Left forelimb (tissue), 1 donor: Measurements from ENCODE around the gene ASB18.
"Not testable (repeated sequence)": the region's sequence is repeated elsewhere in the genome, so short reads cannot be mapped to it uniquely, and the experiment has no call there.

ENCODE experiments used
- DNase-seq: peaks from one replicate; pipeline ENCODE4 v3.0.0-alpha.2; 2018; ENCODE audit warnings: low spot score

Gene ASB18, protein sequence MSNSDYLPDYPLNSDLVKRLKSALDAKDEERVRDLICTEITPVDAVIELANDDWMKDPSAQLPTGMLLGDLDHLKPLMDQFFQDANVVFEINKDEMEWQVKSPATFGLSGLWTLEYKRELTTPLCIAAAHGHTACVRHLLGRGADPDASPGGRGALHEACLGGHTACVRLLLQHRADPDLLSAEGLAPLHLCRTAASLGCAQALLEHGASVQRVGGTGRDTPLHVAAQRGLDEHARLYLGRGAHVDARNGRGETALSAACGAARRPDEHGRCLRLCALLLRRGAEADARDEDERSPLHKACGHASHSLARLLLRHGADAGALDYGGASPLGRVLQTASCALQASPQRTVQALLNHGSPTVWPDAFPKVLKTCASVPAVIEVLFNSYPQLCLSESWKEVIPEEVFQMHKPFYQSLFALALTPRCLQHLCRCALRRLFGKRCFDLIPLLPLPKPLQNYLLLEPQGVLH

DNA sequence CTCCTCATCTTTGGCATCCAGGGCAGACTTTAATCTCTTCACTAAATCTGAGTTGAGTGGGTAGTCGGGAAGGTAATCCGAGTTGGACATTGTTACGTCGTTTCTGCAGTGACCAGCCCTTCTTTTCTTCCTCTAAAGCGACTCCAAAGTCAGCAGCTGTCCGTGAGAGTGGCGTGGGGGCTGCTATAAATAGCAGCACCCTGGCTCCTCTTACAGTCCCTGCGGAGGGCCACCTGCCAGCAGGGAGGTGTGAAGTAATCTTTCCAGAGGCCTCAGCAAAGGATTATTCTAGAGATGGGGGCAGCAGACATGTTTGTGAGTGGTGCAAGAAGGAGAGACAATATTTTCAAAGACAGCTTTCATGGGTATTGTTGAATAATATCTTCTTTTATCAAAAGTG is at the start of gene ASB18:
Gene ASB18 (minus strand): TSS at position 151 of the 400 bp plus-strand sequence. CDS start 61 bp downstream, at position 90.
- no peak for DNase-seq

DNA sequence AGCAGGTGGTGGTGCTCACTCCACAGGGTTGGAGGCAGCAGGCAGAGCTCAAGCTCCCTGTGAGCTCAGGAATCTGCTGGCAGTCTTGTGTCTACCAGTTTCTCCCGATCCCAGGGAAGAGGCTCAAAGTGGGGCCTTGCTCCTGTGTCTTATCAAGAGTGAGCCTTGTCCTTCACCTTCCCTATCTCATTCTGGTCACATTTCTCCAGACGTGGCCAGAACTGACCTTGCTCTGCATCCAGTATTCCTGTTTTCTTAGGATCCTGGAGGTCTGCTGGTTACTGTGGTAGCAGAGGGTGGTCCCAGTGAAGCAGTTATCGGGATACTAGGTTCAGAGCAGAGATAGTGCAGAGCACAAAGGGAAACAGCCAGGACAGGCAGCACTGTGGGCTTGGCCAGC is 47.1 kb upstream of the ASB18 start:
- no peak for DNase-seq

DNA sequence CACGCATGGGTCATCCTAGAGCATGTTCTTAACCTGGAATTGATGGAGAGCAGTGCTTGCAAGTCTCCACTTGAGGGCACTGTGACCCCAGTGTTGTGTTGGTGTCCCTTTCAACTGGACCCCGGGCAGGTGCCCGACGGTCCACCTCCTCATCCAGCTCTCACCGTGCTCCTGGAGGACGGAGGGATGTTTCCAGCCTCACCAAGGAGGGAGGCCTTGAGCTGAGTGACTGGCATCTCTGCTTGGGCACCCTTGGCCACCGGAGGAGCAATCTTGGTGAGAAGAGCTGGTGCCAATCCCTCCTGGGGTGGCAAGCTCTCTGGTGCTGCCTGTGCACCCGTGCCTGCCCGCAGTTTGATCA is 45.4 kb upstream of the ASB18 start:
- no peak for DNase-seq

DNA sequence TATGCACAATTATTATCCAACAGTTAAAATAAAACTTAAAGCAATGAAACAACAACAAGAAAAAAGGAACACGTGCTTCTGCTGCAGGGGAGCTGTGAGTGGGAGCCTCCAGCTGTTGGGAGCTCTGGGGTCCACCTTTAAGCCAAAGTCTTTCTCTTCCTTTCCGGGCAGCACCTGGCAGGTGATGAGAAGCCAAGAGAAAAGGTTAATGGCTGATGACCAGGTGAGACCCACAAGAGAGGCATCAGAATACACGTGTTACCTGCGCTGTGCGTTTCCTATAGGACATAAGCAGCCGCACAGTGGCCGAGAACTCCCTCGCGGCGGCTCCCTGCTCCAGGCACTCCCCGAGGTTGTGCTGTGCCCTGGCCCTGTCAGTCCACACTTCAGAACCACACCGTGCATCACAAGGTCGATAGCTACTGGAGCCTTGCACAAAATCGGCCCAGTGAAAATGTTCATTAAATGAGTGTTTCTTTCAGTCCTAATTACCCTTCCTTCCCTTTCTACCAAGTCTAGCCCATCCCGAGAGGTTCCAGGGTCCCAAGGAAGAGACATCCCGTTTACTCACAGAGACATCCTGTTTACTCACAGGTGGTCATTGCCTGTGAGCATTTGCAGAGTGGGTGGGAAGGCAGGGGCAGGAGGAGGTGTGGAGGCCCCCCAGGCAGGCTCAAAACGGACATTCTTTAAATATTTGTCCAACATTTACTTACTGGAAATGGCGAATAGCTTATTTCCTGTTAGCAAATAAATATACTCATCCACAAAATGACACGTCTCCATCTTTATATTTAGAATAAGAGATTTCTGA is 44.9 kb upstream of the ASB18 start:
- DNase-seq, result no peak

DNA sequence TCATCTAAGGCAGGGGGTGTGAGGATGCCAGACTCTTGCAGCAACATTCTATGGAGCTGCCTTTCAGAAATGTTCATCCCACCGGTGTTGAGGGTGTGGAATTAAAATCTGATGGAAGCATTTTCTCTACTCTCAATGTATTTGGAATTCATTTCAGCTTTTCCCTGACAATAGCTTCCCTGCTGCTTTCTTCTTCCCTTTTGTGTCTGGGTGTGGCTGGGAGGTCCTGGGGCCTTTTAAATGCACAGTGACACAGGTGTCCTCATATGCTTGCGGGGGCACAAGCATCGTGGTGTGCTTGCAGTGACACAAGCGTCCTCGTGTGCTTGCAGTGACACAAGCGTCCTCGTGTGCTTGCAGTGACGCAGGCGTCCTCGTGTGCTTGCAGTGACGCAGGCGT is 43.4 kb upstream of the ASB18 start:
- DNase-seq, result no peak

DNA sequence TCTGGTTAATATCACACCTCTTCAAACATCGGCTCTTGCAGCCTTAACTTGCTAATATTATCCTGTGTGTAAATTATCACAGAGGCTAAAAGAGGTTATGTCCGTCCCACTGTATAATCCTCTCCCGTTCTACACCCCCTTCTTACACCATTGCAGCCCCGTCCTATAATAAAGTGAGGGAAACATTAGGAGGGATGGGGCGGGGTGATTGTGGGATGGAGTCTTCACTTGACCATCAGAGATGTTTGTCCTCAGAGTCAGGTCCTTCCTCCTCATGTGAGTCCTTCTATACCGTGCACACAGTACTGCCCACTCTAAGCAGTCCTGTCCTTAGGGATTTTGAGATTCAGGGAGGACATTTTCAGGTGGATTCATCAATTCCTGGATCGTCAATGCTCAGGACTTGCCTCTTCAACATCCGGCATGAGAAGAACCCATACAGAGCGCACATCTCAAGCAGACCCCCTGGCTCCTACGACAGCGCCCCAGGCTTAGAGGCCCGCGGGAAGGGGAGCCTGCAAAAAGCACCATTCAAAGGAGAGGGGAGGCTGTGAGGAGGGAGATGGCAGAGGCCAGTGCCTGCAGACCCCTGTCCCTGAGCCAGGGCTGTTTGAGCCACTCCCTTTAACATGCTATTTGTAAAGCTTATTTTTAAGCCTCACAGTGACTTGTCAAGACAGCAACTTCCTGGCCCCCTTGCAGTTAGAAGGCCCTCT is 42.8 kb upstream of the ASB18 start:
- no peak for DNase-seq

DNA sequence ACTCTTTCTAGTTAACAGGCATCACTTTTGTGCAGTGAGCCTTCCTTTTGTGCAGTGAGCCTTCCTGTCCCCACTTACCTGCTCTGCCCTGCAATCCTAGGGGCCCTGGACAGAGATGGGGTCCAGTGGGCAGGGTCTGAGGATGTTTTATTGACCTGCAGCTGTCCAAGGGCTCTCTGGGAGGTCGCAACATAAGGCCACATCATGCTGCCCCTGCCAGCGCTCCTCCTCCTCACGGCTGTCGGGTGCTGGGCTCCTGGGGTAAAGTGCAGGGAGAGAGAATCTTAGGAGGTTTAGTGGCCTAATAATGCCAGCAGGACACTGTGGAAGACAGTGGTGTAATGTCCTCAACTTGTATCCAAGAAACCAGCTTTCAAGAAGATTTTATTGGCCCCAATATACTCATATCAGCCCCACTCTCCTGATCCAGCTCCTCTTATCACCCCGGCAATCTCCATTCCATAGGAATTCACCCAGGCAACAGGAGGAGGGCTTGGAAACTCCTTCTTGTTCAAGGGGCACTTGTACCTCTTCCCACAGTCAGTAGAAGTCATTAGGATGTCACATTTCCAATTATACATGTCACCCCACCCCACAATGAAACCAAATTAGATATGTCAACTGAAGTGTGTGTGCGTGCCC is 41.9 kb upstream of the ASB18 start:
- DNase-seq, result no peak

DNA sequence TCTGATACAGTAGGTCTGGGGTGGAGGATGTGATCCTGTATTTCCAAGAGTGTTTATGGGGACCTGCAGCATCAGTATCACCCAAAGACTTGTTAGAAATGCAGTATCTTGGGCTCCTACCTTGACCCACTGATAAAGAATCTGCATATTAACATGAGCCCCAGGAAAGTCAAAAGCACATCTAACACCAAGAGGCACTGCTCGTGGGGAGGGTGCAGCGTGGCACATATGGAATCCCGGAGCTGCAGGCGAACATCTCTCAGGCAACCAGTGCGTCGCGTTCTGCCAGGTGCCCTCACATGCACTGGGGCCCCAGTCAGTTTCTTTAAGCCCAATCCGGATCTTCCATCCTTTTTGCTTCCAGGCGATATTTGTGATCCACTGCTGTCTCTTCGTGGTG is 41.3 kb upstream of the ASB18 start:
- DNase-seq, result no peak

DNA sequence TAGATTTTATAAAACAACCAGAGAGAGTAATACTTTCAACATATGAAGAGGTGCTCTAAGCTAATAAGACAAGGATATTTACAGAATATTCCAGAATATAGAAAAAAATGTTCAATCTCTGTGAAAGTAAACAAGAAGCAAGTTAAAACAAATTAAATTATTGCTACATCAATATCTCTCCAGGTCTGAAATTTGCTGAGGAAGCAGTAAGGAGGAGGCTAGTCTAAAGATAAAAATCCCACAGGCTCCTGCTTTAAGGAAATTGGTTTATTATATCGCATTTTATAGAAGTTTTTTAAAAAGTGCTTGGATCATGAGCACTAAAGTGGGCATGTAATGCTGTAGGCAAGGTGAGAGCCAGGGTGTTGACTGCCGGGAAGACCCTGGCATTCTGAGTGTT is 39.7 kb upstream of the ASB18 start:
- DNase-seq, result no peak

DNA sequence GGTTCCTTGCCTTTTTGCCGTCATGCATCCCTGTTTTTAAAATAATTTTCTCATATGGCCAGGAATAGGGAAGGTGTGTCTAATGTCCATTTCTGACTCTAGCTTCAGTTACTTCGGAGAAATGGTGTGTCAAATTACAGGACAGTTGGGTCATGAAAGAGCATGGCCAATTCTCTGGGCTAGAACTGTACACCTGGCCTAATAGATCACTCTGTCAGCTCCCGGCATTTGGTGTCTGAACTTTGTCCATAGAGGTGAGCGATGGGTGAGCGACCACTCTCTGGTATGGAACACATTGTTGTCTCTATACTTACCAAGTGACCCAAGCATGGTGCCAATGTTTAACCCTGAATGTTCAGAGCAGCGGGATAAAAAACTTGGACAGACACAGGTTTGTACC is 38.3 kb upstream of the ASB18 start:
- DNase-seq, result no peak

DNA sequence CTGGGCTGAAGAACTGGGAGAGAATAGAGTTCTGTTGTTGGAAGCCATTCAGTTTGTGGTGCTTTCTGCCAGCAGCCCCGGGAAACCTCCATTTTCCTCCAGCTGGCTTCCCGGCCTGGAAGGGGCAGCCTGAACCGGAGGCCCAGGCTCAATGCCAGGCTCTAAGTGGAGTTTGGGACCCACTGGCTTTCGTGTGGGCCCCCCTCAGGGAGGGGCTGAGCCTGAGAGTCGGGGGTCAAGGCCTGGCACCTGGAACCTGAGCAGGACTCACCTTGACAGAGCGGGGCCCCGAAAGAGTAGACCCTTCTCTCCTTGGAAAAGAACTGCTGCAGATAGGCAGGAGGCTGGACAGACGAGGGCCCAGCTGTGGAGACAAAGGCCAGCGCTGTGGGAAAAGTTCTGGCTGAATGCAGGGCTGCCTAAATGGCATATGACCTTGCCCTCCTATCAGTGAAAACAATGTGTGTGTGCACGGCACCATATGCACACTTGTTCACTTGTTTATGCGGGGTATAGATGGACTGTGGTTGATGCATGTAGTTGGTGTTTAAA is 34.8 kb upstream of the ASB18 start:
- no peak for DNase-seq

DNA sequence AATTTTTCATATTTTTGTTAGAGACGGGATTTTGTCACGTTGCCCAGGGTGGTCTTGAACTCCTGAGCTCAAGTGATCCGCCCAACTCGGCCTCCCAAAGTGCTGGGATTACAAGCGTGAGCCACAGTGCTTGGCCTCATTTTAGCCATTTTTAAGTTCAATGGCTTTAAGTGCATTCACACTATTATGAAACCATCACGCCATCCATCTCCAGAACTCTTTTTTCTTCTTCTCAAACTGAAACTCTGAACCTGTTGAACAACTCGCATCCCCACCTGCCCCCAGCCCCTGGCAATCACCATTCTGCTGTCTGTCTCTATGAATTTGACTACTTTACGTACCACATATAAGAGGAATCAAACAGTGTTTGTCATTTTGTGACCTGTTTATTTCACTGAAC is 31.3 kb upstream of the ASB18 start:
- DNase-seq, result no peak

DNA sequence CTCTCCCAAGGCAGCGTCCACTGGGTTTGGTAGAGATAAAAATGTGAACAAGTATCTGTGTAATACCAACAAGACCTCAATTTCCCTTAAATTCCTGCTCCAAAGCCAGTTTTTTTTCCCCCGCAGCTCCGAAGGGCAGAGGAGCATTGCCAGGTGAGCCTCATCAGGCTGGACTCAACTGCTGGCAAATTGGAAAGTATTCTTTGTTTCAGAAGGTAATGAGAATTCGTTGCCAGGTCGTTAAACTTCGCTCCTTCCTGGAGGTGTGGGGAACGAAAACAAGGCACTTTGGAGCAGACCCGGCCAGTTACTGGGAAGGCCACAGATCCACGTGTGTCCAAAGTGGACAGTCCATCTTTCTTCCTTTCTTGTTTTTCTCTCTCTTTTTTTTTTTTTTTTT is 30.4 kb upstream of the ASB18 start:
- no peak for DNase-seq

DNA sequence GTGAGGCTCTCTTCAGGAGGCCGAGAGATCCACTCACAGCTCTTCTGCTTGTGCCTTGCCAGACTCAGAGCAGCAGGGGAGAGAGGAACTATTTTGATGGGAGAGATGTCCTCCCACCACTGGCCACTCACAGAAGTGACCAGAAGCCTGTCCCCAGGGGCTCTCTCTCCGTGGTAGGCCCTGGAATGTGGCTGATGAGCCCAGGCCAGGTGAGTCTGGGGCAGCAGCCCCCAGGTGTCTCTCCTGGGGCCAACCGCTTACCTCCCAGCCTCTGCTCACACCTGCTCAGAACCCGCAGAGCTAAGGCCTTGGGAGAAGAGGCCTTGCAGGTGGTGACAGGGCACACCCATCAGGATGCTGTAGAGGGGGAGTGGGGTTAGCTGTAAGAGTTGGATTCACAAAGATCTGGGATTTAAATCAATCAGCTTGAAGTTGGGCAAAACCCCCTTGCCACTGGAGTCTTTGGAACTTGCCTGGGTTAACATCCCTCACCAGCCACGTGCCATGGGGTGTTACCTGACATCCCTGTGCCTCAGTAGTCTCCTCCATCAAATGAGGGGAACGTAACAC is 29.1 kb upstream of the ASB18 start:
- DNase-seq, result no peak

DNA sequence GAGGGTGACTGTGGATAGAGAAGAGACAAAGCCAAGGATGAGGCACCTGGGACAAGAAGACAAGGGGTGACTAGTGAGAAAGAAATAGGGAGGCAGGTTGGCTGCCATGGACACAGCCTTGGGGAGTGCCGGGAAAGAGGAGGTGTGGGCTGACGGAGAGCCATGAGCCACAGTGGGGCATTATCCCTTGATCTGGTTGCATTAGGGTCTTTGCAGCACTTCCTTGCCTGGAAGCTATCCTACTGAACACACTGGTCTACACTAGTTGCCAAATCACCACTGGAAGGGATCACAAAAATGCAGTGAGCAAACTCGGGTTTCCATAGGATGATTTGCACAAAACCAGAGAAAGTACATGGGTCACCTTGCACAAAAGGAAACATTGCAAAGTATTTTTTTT is 27.7 kb upstream of the ASB18 start:
- no peak for DNase-seq

DNA sequence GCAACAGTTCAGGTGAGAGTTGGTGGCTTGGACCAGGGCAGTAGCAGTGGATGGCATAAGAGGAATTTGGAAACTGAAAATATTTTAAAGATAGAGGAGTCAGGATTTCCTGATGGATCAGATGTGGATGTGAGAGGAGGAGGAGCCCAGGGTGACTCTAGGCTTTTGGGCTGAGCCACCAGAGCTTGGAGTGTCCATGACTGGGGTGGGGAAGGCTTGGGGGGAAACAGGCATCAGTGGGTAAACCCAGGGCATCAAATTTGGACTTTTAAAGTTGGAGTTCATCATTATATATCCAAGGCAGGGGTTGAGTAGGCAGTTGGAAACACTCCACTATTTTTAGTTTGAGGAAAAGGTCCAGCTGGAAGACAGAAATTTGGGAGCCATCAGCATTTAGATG is 27.3 kb upstream of the ASB18 start:
- no peak for DNase-seq

DNA sequence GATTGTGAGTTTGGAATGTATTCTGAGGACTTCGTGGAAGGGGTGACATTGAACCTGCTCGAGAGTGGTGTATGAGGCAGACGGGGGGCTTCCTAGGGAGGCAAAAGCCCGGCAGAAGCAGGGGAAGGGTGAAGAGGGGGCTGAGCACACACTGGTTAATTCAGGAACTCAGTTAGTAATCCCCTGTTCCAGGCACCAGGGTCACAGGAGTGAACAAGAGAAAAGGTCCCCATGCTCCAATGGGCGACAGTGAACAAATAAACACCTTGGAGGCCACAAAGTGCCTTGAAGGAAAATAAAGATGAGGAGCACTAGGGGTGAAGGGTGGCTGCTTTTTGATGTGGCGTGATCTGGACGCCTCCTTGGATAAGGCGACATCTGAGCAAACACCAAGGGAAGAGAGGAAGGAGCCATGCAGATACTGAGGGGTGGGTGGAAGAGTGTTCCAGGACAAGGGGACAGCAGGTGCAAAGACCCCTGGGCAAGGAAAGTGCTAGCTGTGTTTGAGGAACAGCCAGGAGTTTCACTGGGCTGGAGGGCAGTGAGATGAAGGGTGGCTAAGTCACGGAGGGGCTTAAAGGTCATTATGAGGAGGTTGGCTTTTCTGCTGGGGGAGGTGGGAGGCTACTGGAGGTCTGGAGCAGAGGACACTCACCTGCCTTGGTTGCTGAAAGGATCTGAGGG is 26.7 kb upstream of the ASB18 start:
- DNase-seq, result no peak

DNA sequence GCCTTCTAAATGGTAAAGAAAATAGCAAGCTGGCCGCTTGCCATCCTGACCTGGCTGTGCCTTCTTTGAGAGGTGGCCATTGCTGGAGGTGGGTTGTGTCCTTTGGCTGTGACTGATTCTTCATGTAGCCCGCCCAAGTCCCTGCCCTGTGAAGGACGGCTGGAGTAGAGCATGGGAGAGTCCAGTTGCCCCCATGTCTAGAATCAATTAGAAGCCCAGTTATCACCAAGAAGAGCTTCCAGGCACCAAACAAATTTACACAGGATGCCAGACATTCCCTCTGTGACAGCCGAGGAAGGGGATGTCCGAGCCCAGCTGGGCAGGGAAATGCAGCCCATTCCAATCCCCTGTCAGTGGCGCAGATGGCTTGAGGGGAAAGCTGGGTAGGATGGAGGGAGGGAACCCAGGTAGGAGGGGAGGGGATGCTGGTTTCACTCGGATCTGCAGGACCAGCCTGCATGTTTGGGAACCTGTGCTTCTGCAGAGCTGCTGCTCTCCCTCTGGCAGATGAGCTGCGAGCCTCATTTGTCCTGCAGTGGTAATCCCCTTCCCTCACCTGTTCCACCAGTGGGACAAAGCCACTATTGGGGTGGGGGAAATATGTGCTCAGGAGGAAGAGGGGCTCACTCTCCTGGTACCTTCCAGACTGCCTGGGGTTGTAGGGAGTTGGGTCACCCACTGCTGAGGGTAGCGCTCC is 25.7 kb upstream of the ASB18 start:
- no peak for DNase-seq

DNA sequence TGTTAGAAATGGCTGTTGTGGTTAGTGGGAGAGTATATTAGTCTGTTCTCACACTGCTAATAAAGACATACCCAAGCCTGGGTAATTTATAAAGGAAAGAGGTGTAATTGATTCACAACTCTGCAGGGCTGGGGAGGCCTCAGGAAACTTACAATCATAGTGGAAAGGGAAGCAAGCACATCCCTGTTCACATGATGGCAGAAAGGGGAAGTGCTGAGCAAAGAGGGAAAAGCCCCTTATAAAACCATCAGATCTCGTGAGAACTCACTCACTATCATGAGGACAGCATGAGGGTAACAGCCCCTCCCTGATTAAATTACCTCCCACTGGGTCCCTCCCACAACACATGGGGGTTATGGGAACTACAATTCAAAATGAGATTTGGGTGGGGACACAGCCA is 24.2 kb upstream of the ASB18 start:
- DNase-seq, result not testable (repeated sequence)

DNA sequence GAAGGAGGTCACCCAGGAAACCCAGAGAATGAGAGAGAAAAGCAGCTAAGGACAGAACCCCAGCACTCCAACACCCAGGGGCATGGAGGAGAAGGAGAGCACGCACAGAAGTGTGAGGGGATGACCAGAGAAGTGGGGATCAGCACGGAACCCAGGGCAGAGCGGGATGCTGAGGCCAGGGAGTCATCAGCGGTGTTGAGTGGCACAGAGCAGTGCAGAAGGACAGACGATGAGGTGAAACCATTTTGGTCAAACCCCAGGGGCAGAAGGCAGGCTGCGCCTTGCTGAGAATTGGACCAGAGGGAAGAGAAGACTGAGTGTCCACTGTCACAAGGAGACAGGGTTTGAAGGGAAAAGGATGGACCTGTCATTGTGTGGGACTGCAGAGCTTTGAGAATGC is 23.4 kb upstream of the ASB18 start:
- no peak for DNase-seq
